ENCODE measurements around the gene OR1F1. TPM values are rescaled to one million over a fixed set of nuclear protein-coding genes. Genes with fewer than 3 reads are reported as not detected.

Gene OR1F1
- total and polyA plus RNA-seq, 9 of the 15 experiments (the other 6 are each of a cell fraction or from before 2014, with no cell fraction given): 0.15 to 0.61 (median 0.35) TPM; not detected in 3

DNA sequence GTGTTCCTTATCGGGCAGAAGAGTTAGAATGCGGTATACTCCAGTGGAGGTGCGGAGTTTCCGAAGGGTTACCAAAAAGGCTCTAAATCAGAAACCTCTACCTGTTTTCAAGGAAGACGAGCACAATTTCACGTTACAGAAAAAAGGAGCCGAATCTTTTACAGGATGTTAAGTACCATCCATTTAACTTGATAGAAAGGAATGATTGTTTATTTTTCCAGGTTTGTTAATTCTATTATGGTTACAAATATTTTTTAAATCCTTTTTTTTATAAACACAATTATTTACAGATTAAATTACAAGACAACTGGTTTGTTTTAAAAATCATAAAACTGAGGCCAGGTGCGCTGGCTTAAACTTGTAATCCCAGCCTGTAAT lies 35.0 kb upstream of the OR1F1 start (continued):
- no peak for TF ChIP-seq ZNF644 (tag; IDR thresholded peaks at IDR 0.05; ENCODE audit: low read depth)
- TF ChIP-seq, protein P1, sequence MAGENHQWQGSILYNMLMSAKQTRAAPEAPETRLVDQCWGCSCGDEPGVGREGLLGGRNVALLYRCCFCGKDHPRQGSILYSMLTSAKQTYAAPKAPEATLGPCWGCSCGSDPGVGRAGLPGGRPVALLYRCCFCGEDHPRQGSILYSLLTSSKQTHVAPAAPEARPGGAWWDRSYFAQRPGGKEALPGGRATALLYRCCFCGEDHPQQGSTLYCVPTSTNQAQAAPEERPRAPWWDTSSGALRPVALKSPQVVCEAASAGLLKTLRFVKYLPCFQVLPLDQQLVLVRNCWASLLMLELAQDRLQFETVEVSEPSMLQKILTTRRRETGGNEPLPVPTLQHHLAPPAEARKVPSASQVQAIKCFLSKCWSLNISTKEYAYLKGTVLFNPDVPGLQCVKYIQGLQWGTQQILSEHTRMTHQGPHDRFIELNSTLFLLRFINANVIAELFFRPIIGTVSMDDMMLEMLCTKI (IDR thresholded peaks at IDR 0.05; ENCODE audit: partially characterized antibody): no peak
- no peak for TF ChIP-seq ZC3H8 (IDR thresholded peaks at IDR 0.05)
- no peak for TF ChIP-seq FOXM1 (IDR thresholded peaks at IDR 0.05; ENCODE audit: low read depth)
- TF ChIP-seq FOXM1 (CRISPR knock-in tag; IDR thresholded peaks at IDR 0.05; ENCODE audit: low read depth): no peak
- TF ChIP-seq SMAD3 (CRISPR knock-in tag; conservative IDR thresholded peaks at IDR 0.05): peak; percentile 52; the same call in 1 of the 2 replicates
- TF ChIP-seq HOXB6 (CRISPR knock-in tag; IDR thresholded peaks at IDR 0.05; ENCODE audit: borderline replicate concordance): peak; percentile 85; the same call in 1 of the 2 replicates
- no peak for TF ChIP-seq SNRNP70 (optimal IDR thresholded peaks at IDR 0.05; ENCODE audit: low read depth, low read length)
- no peak for TF ChIP-seq MIER1 (IDR thresholded peaks at IDR 0.05; ENCODE audit: low read depth)
- no peak for TF ChIP-seq MCM7 (IDR thresholded peaks at IDR 0.05)
- no peak for TF ChIP-seq L3MBTL2 (IDR thresholded peaks at IDR 0.05)
- no peak for TF ChIP-seq XRCC5 (IDR thresholded peaks at IDR 0.05; ENCODE audit: low read depth, low read length)
- no peak for TF ChIP-seq HIVEP1 (CRISPR knock-in tag; IDR thresholded peaks at IDR 0.05)
- TF ChIP-seq ZNF561 (CRISPR knock-in tag; conservative IDR thresholded peaks at IDR 0.05): no peak
- peak; percentile 96 for TF ChIP-seq ZSCAN29 (IDR thresholded peaks at IDR 0.05)
- TF ChIP-seq TCFL5 (CRISPR knock-in tag; conservative IDR thresholded peaks at IDR 0.05): no peak
- no peak for TF ChIP-seq POLR2AphosphoS5 (IDR thresholded peaks at IDR 0.05; ENCODE audit: control insufficient read depth, insufficient read depth, low read depth, low read length)
- no peak for TF ChIP-seq FIP1L1 (IDR thresholded peaks at IDR 0.05; ENCODE audit: low read depth, low read length, poor library complexity, severe bottlenecking)
- no peak for TF ChIP-seq ZNF76 (CRISPR knock-in tag; IDR thresholded peaks at IDR 0.05; ENCODE audit: borderline replicate concordance)
- TF ChIP-seq CCNT2 (IDR thresholded peaks at IDR 0.05; ENCODE audit: borderline replicate concordance, extremely low read depth, insufficient read length, low read depth, low read length): no peak
- no peak for TF ChIP-seq NFXL1 (CRISPR knock-in tag; IDR thresholded peaks at IDR 0.05)
- 0 out of 4 replicates have a peak, but pooled peaks of 1 of the 2 experiments have one; percentile 7 for TF ChIP-seq ARNT (IDR thresholded peaks at IDR 0.05)
- TF ChIP-seq, protein P2, sequence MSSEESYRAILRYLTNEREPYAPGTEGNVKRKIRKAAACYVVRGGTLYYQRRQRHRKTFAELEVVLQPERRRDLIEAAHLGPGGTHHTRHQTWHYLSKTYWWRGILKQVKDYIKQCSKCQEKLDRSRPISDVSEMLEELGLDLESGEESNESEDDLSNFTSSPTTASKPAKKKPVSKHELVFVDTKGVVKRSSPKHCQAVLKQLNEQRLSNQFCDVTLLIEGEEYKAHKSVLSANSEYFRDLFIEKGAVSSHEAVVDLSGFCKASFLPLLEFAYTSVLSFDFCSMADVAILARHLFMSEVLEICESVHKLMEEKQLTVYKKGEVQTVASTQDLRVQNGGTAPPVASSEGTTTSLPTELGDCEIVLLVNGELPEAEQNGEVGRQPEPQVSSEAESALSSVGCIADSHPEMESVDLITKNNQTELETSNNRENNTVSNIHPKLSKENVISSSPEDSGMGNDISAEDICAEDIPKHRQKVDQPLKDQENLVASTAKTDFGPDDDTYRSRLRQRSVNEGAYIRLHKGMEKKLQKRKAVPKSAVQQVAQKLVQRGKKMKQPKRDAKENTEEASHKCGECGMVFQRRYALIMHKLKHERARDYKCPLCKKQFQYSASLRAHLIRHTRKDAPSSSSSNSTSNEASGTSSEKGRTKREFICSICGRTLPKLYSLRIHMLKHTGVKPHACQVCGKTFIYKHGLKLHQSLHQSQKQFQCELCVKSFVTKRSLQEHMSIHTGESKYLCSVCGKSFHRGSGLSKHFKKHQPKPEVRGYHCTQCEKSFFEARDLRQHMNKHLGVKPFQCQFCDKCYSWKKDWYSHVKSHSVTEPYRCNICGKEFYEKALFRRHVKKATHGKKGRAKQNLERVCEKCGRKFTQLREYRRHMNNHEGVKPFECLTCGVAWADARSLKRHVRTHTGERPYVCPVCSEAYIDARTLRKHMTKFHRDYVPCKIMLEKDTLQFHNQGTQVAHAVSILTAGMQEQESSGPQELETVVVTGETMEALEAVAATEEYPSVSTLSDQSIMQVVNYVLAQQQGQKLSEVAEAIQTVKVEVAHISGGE (CRISPR knock-in tag; IDR thresholded peaks at IDR 0.05): no peak
- no peak for TF ChIP-seq HMG20B (CRISPR knock-in tag; IDR thresholded peaks at IDR 0.05)
- TF ChIP-seq ZC3H11A (IDR thresholded peaks at IDR 0.05; ENCODE audit: low read depth, low read length): no peak
- TF ChIP-seq, protein P3, sequence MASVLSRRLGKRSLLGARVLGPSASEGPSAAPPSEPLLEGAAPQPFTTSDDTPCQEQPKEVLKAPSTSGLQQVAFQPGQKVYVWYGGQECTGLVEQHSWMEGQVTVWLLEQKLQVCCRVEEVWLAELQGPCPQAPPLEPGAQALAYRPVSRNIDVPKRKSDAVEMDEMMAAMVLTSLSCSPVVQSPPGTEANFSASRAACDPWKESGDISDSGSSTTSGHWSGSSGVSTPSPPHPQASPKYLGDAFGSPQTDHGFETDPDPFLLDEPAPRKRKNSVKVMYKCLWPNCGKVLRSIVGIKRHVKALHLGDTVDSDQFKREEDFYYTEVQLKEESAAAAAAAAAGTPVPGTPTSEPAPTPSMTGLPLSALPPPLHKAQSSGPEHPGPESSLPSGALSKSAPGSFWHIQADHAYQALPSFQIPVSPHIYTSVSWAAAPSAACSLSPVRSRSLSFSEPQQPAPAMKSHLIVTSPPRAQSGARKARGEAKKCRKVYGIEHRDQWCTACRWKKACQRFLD (CRISPR knock-in tag; IDR thresholded peaks at IDR 0.05): no peak
